HG03457 (cell line): ENCODE measurements around the gene PTTG2.

Experiments used
- ATAC-seq: cut with Tn5 transposase; IDR thresholded peaks from one replicate; pipeline ENCODE4 v1.9.1; 2021; ENCODE audit warnings: moderate number of reproducible peaks; ENCODE audit not compliant: unreplicated experiment

PTTG2 gene

GRCh38 chr4:37982736-37983135 lies 22.5 kb downstream of the PTTG2 start:
- ATAC-seq = no peak

- ATAC-seq = no peak
These were observed 23.8 kb downstream of the PTTG2 start for GRCh38 chr4:37983951-37984350.

- ATAC-seq = no peak
These were observed 25.6 kb downstream of the PTTG2 start for GRCh38 chr4:37985730-37986275.

GRCh38 chr4:37988670-37989069 lies 28.5 kb downstream of the PTTG2 start:
- no peak for ATAC-seq

GRCh38 chr4:37989398-37990260 lies 29.4 kb downstream of the PTTG2 start:
- no peak for ATAC-seq

- no peak for ATAC-seq
These were observed 30.6 kb downstream of the PTTG2 start for GRCh38 chr4:37990731-37991245.

GRCh38 chr4:37991623-37992410 lies 31.6 kb downstream of the PTTG2 start:
- no peak for ATAC-seq

- no peak for ATAC-seq
These were observed 33.6 kb downstream of the PTTG2 start for GRCh38 chr4:37993806-37994205.

- ATAC-seq = no peak
These were observed 34.4 kb downstream of the PTTG2 start for GRCh38 chr4:37994569-37994968.

- no peak for ATAC-seq
These were observed 35.2 kb downstream of the PTTG2 start for GRCh38 chr4:37995299-37995821.

- no peak for ATAC-seq
These were observed 36.0 kb downstream of the PTTG2 start for GRCh38 chr4:37995981-37996775.

- ATAC-seq = no peak
These were observed 38.0 kb downstream of the PTTG2 start for GRCh38 chr4:37998226-37998625.

- ATAC-seq = no peak
These were observed 39.0 kb downstream of the PTTG2 start for GRCh38 chr4:37999000-37999716.

- ATAC-seq = no peak
These were observed 39.8 kb downstream of the PTTG2 start for GRCh38 chr4:37999965-38000364.

- ATAC-seq = no peak
These were observed 41.7 kb downstream of the PTTG2 start for GRCh38 chr4:38001927-38002326.

- ATAC-seq = no peak
These were observed 42.4 kb downstream of the PTTG2 start for GRCh38 chr4:38002451-38003071.

- no peak for ATAC-seq
These were observed 42.9 kb downstream of the PTTG2 start for GRCh38 chr4:38003102-38003501.

GRCh38 chr4:38003628-38004027 lies 43.4 kb downstream of the PTTG2 start:
- no peak for ATAC-seq

- ATAC-seq = no peak
These were observed 43.9 kb downstream of the PTTG2 start for GRCh38 chr4:38004062-38004461.
